ENCODE measurements around the gene OR2L2. TPM values are rescaled to one million over a fixed set of nuclear protein-coding genes. Genes with fewer than 3 reads are reported as not detected.

The OR2L2 gene
- total and polyA plus RNA-seq, 9 of the 15 experiments (the other 6 are each of a cell fraction or from before 2014, with no cell fraction given): 0.04 to 0.07 (median 0.05) TPM; not detected in 6

DNA sequence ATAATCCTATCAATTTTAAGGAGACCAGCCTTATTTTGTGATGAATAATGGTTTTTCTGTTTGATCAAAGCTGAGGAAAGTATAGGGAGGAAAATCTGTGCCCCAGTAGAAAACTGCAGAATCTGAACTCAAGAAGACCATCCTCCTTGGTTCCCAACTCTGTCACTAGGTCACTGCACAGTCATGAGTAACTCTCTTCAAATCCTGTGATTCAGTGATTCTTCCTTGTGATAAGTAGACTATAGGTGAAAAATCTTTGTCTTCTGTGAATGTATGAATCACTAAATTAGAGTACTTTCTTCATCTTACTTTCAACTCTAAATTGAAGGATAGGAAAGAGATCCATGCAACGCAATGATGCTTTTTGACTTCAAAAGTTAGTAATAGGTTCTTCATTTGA lies 29.7 kb upstream of the OR2L2 start:
- BruUV-seq (replicated peaks): no TSS peak
- DNase-seq (ENCODE audit: extremely low read depth in 1 of 4, low spot score in 3 of 4) (no peak), ATAC-seq (no peak), FAIRE-seq (no peak)
- Histone ChIP-seq H3K9me1 (ENCODE audit: control insufficient read depth, insufficient read depth, low read length) (no peaks in the 10 kb centered on the region), H3K9ac (ENCODE audit: insufficient read depth in 1 of 2, low read depth in 2 of 2, low read length in 2 of 2) (no peak overlapping the region), H3K36me3 (ENCODE audit: control insufficient read depth, insufficient read depth, low read length) (no peaks in the 10 kb centered on the region), H2AFZ (ENCODE audit: low read depth, low read length) (no peak overlapping the region), H3K9me3 (replicated peaks; ENCODE audit: control insufficient read depth, insufficient read depth, low read depth, low read length) (no peaks in the 10 kb centered on the region; the same call in 1 of the 2 replicates), H3K4me2 (ENCODE audit: insufficient read depth, low read length) (no peak overlapping the region), H3K4me3 (no peak overlapping the region), H3K27me3 (ENCODE audit: control insufficient read depth in 2 of 2, insufficient read depth in 2 of 2, low read length in 2 of 2) (no peaks in the 10 kb centered on the region), H3K4me1 (replicated peaks in 1 of 2; ENCODE audit: control insufficient read depth in 2 of 2, insufficient read depth in 2 of 2, low read length in 2 of 2) (no peaks in the 10 kb centered on the region), H3K79me2 (ENCODE audit: control insufficient read depth, insufficient read depth, low read length) (no peaks in the 10 kb centered on the region), H4K20me1 (replicated peaks; ENCODE audit: control insufficient read depth, insufficient read depth, low read length) (no peaks in the 10 kb centered on the region), H3K27ac (ENCODE audit: extremely low read depth, low read depth, low read length) (no peak overlapping the region)
- in situ Hi-C loops (cut with MboI): no loop called here
- POLR2A ChIA-PET: no interaction called here
- CTCF ChIA-PET (ENCODE audit: low intra/inter-chr PET ratio): no interaction called here
- WGBS (ENCODE audit: insufficient coverage, low coverage, missing lambda C conversion rate): 0% methylated on average over 1 of the region's 1 CpG
- intact Hi-C loops (cut with micrococcal nuclease): no loop called here
- TF ChIP-seq MTA2 (IDR thresholded peaks at IDR 0.05; ENCODE audit: low read depth) (no peak), CBX1 (IDR thresholded peaks at IDR 0.05; ENCODE audit: low read depth) (no peak), TAF1 (IDR thresholded peaks at IDR 0.05; ENCODE audit: control insufficient read depth, extremely low read depth, insufficient read depth, low read length, severe bottlenecking) (no peak), PYGO2 (tag; IDR thresholded peaks at IDR 0.05) (no peak), ZNF584 (CRISPR knock-in tag; IDR thresholded peaks at IDR 0.05; ENCODE audit: low read depth) (no peak), ZNF57 (CRISPR knock-in tag; IDR thresholded peaks at IDR 0.05) (no peak), TCF7L2 (IDR thresholded peaks at IDR 0.05; ENCODE audit: low read depth, low read length) (no peak), CBX3 (IDR thresholded peaks at IDR 0.05; ENCODE audit: borderline replicate concordance in 1 of 2, low read length in 2 of 2) (no peak), CBX8 (IDR thresholded peaks at IDR 0.05; ENCODE audit: borderline replicate concordance, extremely low read depth, low read depth, low read length, poor library complexity, severe bottlenecking) (no peak), ZNF449 (CRISPR knock-in tag; IDR thresholded peaks at IDR 0.05) (no peak), ZNF324 (CRISPR knock-in tag; IDR thresholded peaks at IDR 0.05) (no peak), ELF2 (CRISPR knock-in tag; IDR thresholded peaks at IDR 0.05) (no peak), HNRNPUL1 (IDR thresholded peaks at IDR 0.05; ENCODE audit: low read length) (no peak), MTA1 (IDR thresholded peaks at IDR 0.05; ENCODE audit: borderline replicate concordance) (no peak)
- TF ChIP-seq, protein P1, sequence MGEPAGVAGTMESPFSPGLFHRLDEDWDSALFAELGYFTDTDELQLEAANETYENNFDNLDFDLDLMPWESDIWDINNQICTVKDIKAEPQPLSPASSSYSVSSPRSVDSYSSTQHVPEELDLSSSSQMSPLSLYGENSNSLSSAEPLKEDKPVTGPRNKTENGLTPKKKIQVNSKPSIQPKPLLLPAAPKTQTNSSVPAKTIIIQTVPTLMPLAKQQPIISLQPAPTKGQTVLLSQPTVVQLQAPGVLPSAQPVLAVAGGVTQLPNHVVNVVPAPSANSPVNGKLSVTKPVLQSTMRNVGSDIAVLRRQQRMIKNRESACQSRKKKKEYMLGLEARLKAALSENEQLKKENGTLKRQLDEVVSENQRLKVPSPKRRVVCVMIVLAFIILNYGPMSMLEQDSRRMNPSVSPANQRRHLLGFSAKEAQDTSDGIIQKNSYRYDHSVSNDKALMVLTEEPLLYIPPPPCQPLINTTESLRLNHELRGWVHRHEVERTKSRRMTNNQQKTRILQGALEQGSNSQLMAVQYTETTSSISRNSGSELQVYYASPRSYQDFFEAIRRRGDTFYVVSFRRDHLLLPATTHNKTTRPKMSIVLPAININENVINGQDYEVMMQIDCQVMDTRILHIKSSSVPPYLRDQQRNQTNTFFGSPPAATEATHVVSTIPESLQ (CRISPR knock-in tag; IDR thresholded peaks at IDR 0.05): no peak
- TF ChIP-seq, protein P2, sequence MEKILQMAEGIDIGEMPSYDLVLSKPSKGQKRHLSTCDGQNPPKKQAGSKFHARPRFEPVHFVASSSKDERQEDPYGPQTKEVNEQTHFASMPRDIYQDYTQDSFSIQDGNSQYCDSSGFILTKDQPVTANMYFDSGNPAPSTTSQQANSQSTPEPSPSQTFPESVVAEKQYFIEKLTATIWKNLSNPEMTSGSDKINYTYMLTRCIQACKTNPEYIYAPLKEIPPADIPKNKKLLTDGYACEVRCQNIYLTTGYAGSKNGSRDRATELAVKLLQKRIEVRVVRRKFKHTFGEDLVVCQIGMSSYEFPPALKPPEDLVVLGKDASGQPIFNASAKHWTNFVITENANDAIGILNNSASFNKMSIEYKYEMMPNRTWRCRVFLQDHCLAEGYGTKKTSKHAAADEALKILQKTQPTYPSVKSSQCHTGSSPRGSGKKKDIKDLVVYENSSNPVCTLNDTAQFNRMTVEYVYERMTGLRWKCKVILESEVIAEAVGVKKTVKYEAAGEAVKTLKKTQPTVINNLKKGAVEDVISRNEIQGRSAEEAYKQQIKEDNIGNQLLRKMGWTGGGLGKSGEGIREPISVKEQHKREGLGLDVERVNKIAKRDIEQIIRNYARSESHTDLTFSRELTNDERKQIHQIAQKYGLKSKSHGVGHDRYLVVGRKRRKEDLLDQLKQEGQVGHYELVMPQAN (IDR thresholded peaks at IDR 0.05; ENCODE audit: borderline replicate concordance): no peak
- TF ChIP-seq, protein P3, sequence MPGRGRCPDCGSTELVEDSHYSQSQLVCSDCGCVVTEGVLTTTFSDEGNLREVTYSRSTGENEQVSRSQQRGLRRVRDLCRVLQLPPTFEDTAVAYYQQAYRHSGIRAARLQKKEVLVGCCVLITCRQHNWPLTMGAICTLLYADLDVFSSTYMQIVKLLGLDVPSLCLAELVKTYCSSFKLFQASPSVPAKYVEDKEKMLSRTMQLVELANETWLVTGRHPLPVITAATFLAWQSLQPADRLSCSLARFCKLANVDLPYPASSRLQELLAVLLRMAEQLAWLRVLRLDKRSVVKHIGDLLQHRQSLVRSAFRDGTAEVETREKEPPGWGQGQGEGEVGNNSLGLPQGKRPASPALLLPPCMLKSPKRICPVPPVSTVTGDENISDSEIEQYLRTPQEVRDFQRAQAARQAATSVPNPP (IDR thresholded peaks at IDR 0.05; ENCODE audit: borderline replicate concordance, insufficient read depth, insufficient read length): no peak

Data from K562 (cell line).